Measurements from ENCODE around the gene MYO15B. TPM values are rescaled to one million over a fixed set of nuclear protein-coding genes. Genes with fewer than 3 reads are reported as not detected.

Gene MYO15B
- total and polyA plus RNA-seq, 2 experiments from 2014 or later: 124 to 153 TPM

GRCh38 chr17:75649687-75650086 lies 62.1 kb downstream of the MYO15B start:
- Histone ChIP-seq H4K20me1 (ENCODE audit: insufficient read depth, poor library complexity, severe bottlenecking) (no peaks in the 10 kb centered on the region), H2AFZ (no peak overlapping the region), H3K36me3 (replicated peaks; ENCODE audit: insufficient read depth, low read depth) (no peaks in the 10 kb centered on the region), H3K4me2 (no peak overlapping the region), H3K9me2 (replicated peaks; ENCODE audit: insufficient read depth) (no peaks in the 10 kb centered on the region), H3K27ac (no peak overlapping the region), H3K79me2 (peaks cover 6% of the 10 kb centered on the region), H3K4me3 (no peak overlapping the region), H3K4me1 (ENCODE audit: insufficient read depth) (peaks cover 19% of the 10 kb centered on the region), H3K27me3 (no peaks in the 10 kb centered on the region), H3K9me3 (ENCODE audit: low read depth) (no peaks in the 10 kb centered on the region)
- no peak for TF ChIP-seq EZH2phosphoT487 (IDR thresholded peaks at IDR 0.05; ENCODE audit: low read depth, severe bottlenecking, unreplicated experiment)
- WGBS (ENCODE audit: low lambda C conversion rate, missing lambda C conversion rate): 99% methylated on average over 6 of the region's 6 CpGs
- no peak for DNase-seq (ENCODE audit: low spot score)

- no peak overlapping the region for H3K27ac ChIP-seq
- H3K4me2 ChIP-seq: no peak overlapping the region
- H3K4me3 ChIP-seq: no peak overlapping the region
- no peaks in the 10 kb centered on the region for H3K9me2 ChIP-seq (replicated peaks; ENCODE audit: insufficient read depth)
- peaks cover 6% of the 10 kb centered on the region for H3K79me2 ChIP-seq
- no peak overlapping the region for H2AFZ ChIP-seq
- no peaks in the 10 kb centered on the region for H3K36me3 ChIP-seq (replicated peaks; ENCODE audit: insufficient read depth, low read depth)
- H4K20me1 ChIP-seq (ENCODE audit: insufficient read depth, poor library complexity, severe bottlenecking): no peaks in the 10 kb centered on the region
- DNase-seq (ENCODE audit: low spot score): no peak
- peaks cover 11% of the 10 kb centered on the region for H3K4me1 ChIP-seq (ENCODE audit: insufficient read depth)
- no peaks in the 10 kb centered on the region for H3K9me3 ChIP-seq (ENCODE audit: low read depth)
- no peaks in the 10 kb centered on the region for H3K27me3 ChIP-seq
- TF ChIP-seq CTCF (IDR thresholded peaks at IDR 0.05; ENCODE audit: poor library complexity) (no peak), EZH2 (IDR thresholded peaks at IDR 0.05; ENCODE audit: borderline replicate concordance) (no peak), EZH2phosphoT487 (IDR thresholded peaks at IDR 0.05; ENCODE audit: low read depth, severe bottlenecking, unreplicated experiment) (no peak)
- 94% methylated on average over 7 of the region's 7 CpGs for WGBS (ENCODE audit: low lambda C conversion rate, missing lambda C conversion rate)
These were observed 63.3 kb downstream of the MYO15B start for GRCh38 chr17:75650874-75651273.

GRCh38 chr17:75652341-75652740 lies 64.7 kb downstream of the MYO15B start:
- no peak for DNase-seq (ENCODE audit: low spot score)
- Histone ChIP-seq H3K4me2 (no peak overlapping the region), H4K20me1 (ENCODE audit: insufficient read depth, poor library complexity, severe bottlenecking) (no peaks in the 10 kb centered on the region), H3K79me2 (peaks cover 6% of the 10 kb centered on the region), H3K36me3 (replicated peaks; ENCODE audit: insufficient read depth, low read depth) (no peaks in the 10 kb centered on the region), H3K4me3 (no peak overlapping the region), H3K9me3 (ENCODE audit: low read depth) (no peaks in the 10 kb centered on the region), H2AFZ (no peak overlapping the region), H3K27ac (no peak overlapping the region), H3K27me3 (no peaks in the 10 kb centered on the region), H3K4me1 (ENCODE audit: insufficient read depth) (no peaks in the 10 kb centered on the region), H3K9me2 (replicated peaks; ENCODE audit: insufficient read depth) (no peaks in the 10 kb centered on the region)
- WGBS (ENCODE audit: low lambda C conversion rate, missing lambda C conversion rate): 97% methylated on average over 5 of the region's 5 CpGs
- TF ChIP-seq EZH2 (IDR thresholded peaks at IDR 0.05; ENCODE audit: borderline replicate concordance) (no peak), CTCF (IDR thresholded peaks at IDR 0.05; ENCODE audit: poor library complexity) (no peak), EZH2phosphoT487 (IDR thresholded peaks at IDR 0.05; ENCODE audit: low read depth, severe bottlenecking, unreplicated experiment) (no peak)

GRCh38 chr17:75652934-75653549 lies 65.4 kb downstream of the MYO15B start:
- no peak overlapping the region for H2AFZ ChIP-seq
- 71% methylated on average over 6 of the region's 6 CpGs for WGBS (ENCODE audit: low lambda C conversion rate, missing lambda C conversion rate)
- no peak overlapping the region for H3K27ac ChIP-seq
- no peaks in the 10 kb centered on the region for H3K4me1 ChIP-seq (ENCODE audit: insufficient read depth)
- no peaks in the 10 kb centered on the region for H3K9me3 ChIP-seq (ENCODE audit: low read depth)
- no peaks in the 10 kb centered on the region for H3K9me2 ChIP-seq (replicated peaks; ENCODE audit: insufficient read depth)
- no peaks in the 10 kb centered on the region for H3K27me3 ChIP-seq
- no peak overlapping the region for H3K4me2 ChIP-seq
- no peaks in the 10 kb centered on the region for H3K36me3 ChIP-seq (replicated peaks; ENCODE audit: insufficient read depth, low read depth)
- TF ChIP-seq EZH2phosphoT487 (IDR thresholded peaks at IDR 0.05; ENCODE audit: low read depth, severe bottlenecking, unreplicated experiment) (no peak), EZH2 (IDR thresholded peaks at IDR 0.05; ENCODE audit: borderline replicate concordance) (no peak), CTCF (IDR thresholded peaks at IDR 0.05; ENCODE audit: poor library complexity) (peak; percentile 61)
- H4K20me1 ChIP-seq (ENCODE audit: insufficient read depth, poor library complexity, severe bottlenecking): no peaks in the 10 kb centered on the region
- peaks cover 2% of the 10 kb centered on the region for H3K79me2 ChIP-seq
- peak; percentile 67 for DNase-seq (ENCODE audit: low spot score)
- H3K4me3 ChIP-seq: no peak overlapping the region
